Astrocyte (in vitro differentiated cells and primary cell): ENCODE measurements around the gene FOXN4.

Source experiments
- CTCF ChIP-seq: IDR thresholded peaks from 2 replicates; pipeline ENCODE4 v1.5.1; 2011; ENCODE audit warnings: low read depth, mild to moderate bottlenecking, inconsistent platforms, low read length, moderate library complexity; ENCODE audit not compliant: insufficient read depth
- EZH2 ChIP-seq: IDR thresholded peaks from 2 replicates; pipeline ENCODE4 v1.6.1; 2012; ENCODE audit warnings: mild to moderate bottlenecking, low read length, inconsistent platforms; ENCODE audit not compliant: insufficient read depth

GRCh38 chr12:109358154-109358869, 49.2 kb upstream of the FOXN4 start:
- TF ChIP-seq EZH2: no peak
- TF ChIP-seq CTCF: no peak
